ENCODE data around the gene ZNF764.

The ZNF764 gene

DNA sequence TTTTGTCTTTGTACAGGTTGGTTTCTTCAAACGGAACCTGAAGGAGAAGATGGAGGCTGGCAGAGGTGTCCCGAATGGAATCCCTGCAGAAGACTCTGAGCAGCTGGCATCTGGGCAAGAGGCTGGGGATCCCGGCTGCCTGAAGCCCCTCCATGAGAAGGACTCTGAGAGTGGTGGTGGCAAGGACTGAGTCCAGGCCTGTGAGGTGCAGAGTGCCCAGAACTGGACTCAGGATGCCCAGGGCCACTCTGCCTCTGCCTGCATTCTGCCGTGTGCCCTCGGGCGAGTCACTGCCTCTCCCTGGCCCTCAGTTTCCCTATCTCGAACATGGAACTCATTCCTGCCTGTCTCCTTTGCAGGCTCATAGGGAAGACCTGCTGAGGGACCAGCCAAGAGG lies 36.7 kb downstream of the ZNF764 start:
- peaks cover 7 to 9% of the 10 kb centered on the region in 2 donors for H3K4me1 ChIP-seq (ENCODE audit: control insufficient read depth in 2 of 2, insufficient read depth in 2 of 2, low read length in 2 of 2)
- H3K4me3 ChIP-seq (ENCODE audit: low read length in 2 of 2), result no peak overlapping the region
- no peaks in the 10 kb centered on the region for H3K27me3 ChIP-seq (ENCODE audit: control insufficient read depth in 2 of 2, insufficient read depth in 2 of 2, low read length in 2 of 2)
- peaks cover 5 to 15% of the 10 kb centered on the region in 2 donors for H3K36me3 ChIP-seq (ENCODE audit: control insufficient read depth in 2 of 2, insufficient read depth in 2 of 2, low read length in 2 of 2)
- H3K9ac ChIP-seq (ENCODE audit: low read depth in 1 of 2, low read length in 2 of 2), result no peak overlapping the region
- no peaks in the 10 kb centered on the region for H3K9me3 ChIP-seq (ENCODE audit: control insufficient read depth in 2 of 2, low read length in 2 of 2)
- no peak overlapping the region for H3K27ac ChIP-seq (ENCODE audit: low read depth in 2 of 2, low read length in 2 of 2)

DNA sequence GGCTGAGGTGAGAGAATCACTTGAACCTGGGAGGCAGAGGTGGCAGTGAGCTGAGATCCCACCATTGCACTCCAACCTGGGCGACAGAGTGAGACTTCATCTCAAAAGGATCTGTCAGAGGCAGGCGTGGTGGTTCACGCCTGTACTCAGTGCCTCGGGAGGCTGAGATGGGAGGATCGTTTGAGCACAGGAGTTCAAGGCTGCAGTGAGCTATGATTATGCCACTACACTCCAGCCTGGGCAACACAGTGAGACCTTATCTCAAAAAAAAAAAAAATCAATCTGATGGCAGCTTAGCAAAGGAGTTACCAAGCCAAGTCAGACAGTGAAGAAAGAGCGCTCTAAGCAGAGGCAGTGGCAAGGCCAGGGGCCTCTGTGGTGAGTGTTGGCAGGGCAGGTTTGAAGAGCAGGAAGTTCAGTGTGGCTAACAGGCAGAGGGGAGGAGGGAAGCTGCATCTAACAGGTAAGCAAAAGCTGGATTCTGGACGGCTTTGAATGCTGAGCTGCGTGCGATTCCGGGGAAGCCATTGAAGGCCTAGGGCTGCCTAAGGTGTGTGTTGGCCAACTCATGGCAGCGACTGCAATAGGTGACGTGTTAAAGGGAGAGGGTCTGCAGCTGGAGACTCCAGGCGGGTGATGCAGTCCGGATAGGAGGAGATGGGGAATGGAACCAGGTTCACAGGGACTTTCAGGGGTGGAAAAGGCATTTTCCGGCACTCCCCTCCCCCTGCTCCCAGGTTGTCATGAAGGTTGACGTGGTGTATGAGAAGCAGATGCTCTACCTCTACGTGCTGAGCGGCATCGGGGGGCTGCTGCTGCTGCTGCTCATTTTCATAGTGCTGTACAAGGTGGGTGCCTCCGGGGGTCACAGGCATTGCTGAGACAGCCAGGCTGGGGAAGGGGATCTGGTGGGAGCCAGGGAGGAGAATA lies 38.8 kb downstream of the ZNF764 start:
- Histone ChIP-seq H3K36me3 (ENCODE audit: control insufficient read depth in 2 of 2, insufficient read depth in 2 of 2, low read length in 2 of 2) (peaks cover 0 to 13% of the 10 kb centered on the region in 2 donors), H3K4me3 (ENCODE audit: low read length in 2 of 2) (no peak overlapping the region), H3K9me3 (ENCODE audit: control insufficient read depth in 2 of 2, low read length in 2 of 2) (no peaks in the 10 kb centered on the region), H3K27ac (ENCODE audit: low read depth in 2 of 2, low read length in 2 of 2) (no peak overlapping the region), H3K9ac (ENCODE audit: low read depth in 1 of 2, low read length in 2 of 2) (no peak overlapping the region), H3K4me1 (ENCODE audit: control insufficient read depth in 2 of 2, insufficient read depth in 2 of 2, low read length in 2 of 2) (peaks cover 3 to 9% of the 10 kb centered on the region in 2 donors), H3K27me3 (ENCODE audit: control insufficient read depth in 2 of 2, insufficient read depth in 2 of 2, low read length in 2 of 2) (no peaks in the 10 kb centered on the region)

DNA sequence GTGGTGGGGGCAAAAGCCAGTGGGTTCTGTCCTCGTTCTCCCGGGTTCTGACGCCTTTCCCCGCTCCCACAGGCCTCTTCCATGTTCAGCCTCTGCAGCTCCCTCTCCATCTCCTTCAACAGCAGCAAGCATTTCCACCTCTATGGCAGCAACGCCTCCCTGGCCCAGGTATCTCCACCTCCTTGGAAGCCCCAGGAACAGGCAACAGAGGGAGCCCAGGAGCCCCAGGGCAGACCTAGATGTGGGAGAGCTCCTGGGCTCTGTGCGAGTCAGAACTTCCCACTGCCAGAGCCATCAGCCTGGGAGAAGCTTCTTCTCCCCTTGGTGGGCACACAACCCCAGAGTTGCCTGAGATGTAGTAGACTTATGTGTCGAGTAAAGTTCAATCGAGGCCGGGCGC lies 39.6 kb downstream of the ZNF764 start:
- Histone ChIP-seq H3K4me3 (ENCODE audit: low read length in 2 of 2) (no peak overlapping the region), H3K4me1 (ENCODE audit: control insufficient read depth in 2 of 2, insufficient read depth in 2 of 2, low read length in 2 of 2) (peaks cover 3 to 9% of the 10 kb centered on the region in 2 donors), H3K9me3 (ENCODE audit: control insufficient read depth in 2 of 2, low read length in 2 of 2) (no peaks in the 10 kb centered on the region), H3K36me3 (ENCODE audit: control insufficient read depth in 2 of 2, insufficient read depth in 2 of 2, low read length in 2 of 2) (peaks cover 3 to 13% of the 10 kb centered on the region in 2 donors), H3K27me3 (ENCODE audit: control insufficient read depth in 2 of 2, insufficient read depth in 2 of 2, low read length in 2 of 2) (no peaks in the 10 kb centered on the region), H3K27ac (ENCODE audit: low read depth in 2 of 2, low read length in 2 of 2) (no peak overlapping the region), H3K9ac (ENCODE audit: low read depth in 1 of 2, low read length in 2 of 2) (no peak overlapping the region)

DNA sequence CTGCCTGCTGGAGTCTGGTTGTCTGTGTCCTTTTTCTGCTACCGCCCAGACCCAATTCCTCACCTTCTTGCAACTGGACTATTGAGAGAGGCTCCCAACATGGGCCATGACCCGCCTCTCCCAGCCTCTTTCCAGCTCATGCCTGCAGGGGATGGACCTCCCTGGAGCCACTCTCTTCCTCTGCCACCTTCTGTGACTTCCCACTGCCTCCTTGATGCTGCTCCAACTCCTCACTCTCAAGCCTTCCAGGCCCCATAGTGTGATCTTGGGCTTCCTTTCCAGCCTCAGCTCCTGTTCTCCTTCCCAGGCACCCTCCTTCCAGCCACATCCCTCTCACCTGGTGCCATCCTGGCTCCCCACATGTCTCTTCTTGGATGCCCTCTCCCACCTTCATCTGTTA lies 42.9 kb downstream of the ZNF764 start:
- H3K4me1 ChIP-seq (ENCODE audit: control insufficient read depth in 2 of 2, insufficient read depth in 2 of 2, low read length in 2 of 2), result no peaks in the 10 kb centered on the region
- peaks cover 3 to 11% of the 10 kb centered on the region in 2 donors for H3K36me3 ChIP-seq (ENCODE audit: control insufficient read depth in 2 of 2, insufficient read depth in 2 of 2, low read length in 2 of 2)
- no peak overlapping the region for H3K9ac ChIP-seq (ENCODE audit: low read depth in 1 of 2, low read length in 2 of 2)
- H3K27ac ChIP-seq (ENCODE audit: low read depth in 2 of 2, low read length in 2 of 2), result no peak overlapping the region
- H3K9me3 ChIP-seq (ENCODE audit: control insufficient read depth in 2 of 2, low read length in 2 of 2), result no peaks in the 10 kb centered on the region
- no peak overlapping the region for H3K4me3 ChIP-seq (ENCODE audit: low read length in 2 of 2)
- H3K27me3 ChIP-seq (ENCODE audit: control insufficient read depth in 2 of 2, insufficient read depth in 2 of 2, low read length in 2 of 2), result no peaks in the 10 kb centered on the region

DNA sequence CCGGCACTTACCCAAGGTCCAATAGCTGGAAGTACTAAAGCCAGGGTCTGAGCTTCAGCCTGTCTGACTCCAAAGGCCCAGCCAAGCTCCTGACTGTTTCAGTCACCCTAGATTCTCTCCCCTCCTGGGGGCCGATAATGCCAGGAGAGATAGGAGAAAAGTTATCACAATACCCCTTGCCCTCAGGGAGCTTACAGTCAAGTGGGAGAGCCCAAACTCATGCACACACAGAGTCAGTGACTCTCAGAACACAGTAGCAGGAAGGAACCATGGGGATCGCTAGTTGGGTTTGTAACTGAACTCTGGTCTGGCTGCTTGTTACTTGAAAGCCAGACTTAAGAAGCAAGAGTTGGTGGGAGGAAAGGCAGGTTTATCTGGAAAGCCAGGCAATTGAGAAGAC lies 46.7 kb downstream of the ZNF764 start:
- no peaks in the 10 kb centered on the region for H3K4me1 ChIP-seq (ENCODE audit: control insufficient read depth in 2 of 2, insufficient read depth in 2 of 2, low read length in 2 of 2)
- H3K4me3 ChIP-seq (ENCODE audit: low read length in 2 of 2), result no peak overlapping the region
- no peaks in the 10 kb centered on the region for H3K9me3 ChIP-seq (ENCODE audit: control insufficient read depth in 2 of 2, low read length in 2 of 2)
- H3K27ac ChIP-seq (ENCODE audit: low read depth in 2 of 2, low read length in 2 of 2), result no peak overlapping the region
- no peak overlapping the region for H3K9ac ChIP-seq (ENCODE audit: low read depth in 1 of 2, low read length in 2 of 2)
- H3K36me3 ChIP-seq (ENCODE audit: control insufficient read depth in 2 of 2, insufficient read depth in 2 of 2, low read length in 2 of 2), result peaks cover 3 to 13% of the 10 kb centered on the region in 2 donors
- no peaks in the 10 kb centered on the region for H3K27me3 ChIP-seq (ENCODE audit: control insufficient read depth in 2 of 2, insufficient read depth in 2 of 2, low read length in 2 of 2)

DNA sequence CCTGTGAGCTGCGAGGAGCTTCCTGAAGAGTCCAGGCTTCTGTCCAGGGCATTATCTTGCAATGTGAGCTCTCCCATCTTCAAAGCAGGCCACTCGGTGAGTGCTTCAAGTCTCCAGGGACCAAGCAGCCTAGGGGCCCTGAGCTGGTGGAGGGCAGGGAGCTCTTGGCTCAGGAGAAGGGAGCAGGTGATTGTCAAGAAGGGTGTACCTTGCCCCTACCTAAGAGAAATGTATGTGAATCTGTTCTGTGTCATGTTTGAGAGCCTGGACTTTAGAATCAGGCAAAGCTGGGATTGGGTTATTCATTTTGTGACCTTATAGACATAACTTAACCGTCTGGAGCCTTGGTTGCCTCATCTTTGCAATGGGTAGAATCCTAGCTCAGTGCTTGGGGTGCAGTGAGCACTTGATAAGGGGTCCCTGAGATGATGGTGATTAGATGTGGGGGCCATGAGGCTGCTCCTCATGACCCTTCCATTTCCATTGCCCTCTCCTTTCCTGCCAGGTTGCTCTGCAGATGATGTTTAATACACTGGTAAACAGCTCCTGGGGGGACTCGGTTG lies 47.7 kb downstream of the ZNF764 start:
- Histone ChIP-seq H3K27ac (ENCODE audit: low read depth in 2 of 2, low read length in 2 of 2) (no peak overlapping the region), H3K4me3 (ENCODE audit: low read length in 2 of 2) (no peak overlapping the region), H3K4me1 (ENCODE audit: control insufficient read depth in 2 of 2, insufficient read depth in 2 of 2, low read length in 2 of 2) (no peaks in the 10 kb centered on the region), H3K36me3 (ENCODE audit: control insufficient read depth in 2 of 2, insufficient read depth in 2 of 2, low read length in 2 of 2) (peaks cover 3 to 13% of the 10 kb centered on the region in 2 donors), H3K9ac (ENCODE audit: low read depth in 1 of 2, low read length in 2 of 2) (no peak overlapping the region), H3K9me3 (ENCODE audit: control insufficient read depth in 2 of 2, low read length in 2 of 2) (no peaks in the 10 kb centered on the region), H3K27me3 (ENCODE audit: control insufficient read depth in 2 of 2, insufficient read depth in 2 of 2, low read length in 2 of 2) (no peaks in the 10 kb centered on the region)

DNA sequence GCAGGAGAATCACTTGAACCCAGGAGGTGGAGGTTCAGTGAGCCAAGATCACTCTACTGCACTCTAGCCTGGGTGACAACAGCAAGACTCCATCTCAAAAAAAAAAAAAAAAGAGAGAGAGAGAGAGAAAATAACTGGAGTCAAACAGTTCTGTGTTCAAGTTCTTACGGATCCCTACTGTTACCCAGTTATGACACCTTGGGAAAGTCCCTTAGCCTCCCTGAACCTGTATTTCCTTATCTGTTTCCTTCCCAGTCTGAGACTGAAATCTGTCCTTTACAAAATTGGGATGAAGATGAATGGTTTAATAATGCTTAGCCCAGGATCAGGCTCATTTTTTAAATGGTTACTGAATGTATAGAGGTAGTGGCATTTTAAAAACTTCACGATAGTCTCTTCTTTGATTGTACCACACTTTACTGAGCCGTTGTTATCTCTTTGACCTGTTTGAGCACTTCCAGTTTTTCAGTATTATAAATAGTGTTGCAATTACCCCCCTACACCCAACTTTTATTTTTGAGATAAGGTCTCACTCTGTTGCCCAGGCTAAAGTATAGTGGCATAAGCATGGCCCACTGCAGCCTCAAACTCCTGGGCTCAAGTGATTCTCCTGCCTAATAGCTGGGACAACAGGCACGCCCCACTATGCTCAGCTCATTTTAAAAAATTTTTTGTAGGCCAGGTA lies 49.0 kb downstream of the ZNF764 start:
- no peak overlapping the region for H3K9ac ChIP-seq (ENCODE audit: low read depth in 1 of 2, low read length in 2 of 2)
- no peaks in the 10 kb centered on the region for H3K9me3 ChIP-seq (ENCODE audit: control insufficient read depth in 2 of 2, low read length in 2 of 2)
- H3K4me1 ChIP-seq (ENCODE audit: control insufficient read depth in 2 of 2, insufficient read depth in 2 of 2, low read length in 2 of 2), result no peaks in the 10 kb centered on the region
- no peak overlapping the region for H3K27ac ChIP-seq (ENCODE audit: low read depth in 2 of 2, low read length in 2 of 2)
- H3K36me3 ChIP-seq (ENCODE audit: control insufficient read depth in 2 of 2, insufficient read depth in 2 of 2, low read length in 2 of 2), result peaks cover 3 to 9% of the 10 kb centered on the region in 2 donors
- H3K4me3 ChIP-seq (ENCODE audit: low read length in 2 of 2), result no peak overlapping the region
- no peaks in the 10 kb centered on the region for H3K27me3 ChIP-seq (ENCODE audit: control insufficient read depth in 2 of 2, insufficient read depth in 2 of 2, low read length in 2 of 2)

Data from mucosa of rectum (tissue), 2 donors.